Liver (tissue), 9 donors: Measurements from ENCODE around the gene NKAIN1. TPM values are rescaled to one million over a fixed set of nuclear protein-coding genes. Genes with fewer than 3 reads are reported as not detected.

Experiments used
- DNase-seq: peaks from one replicate; pipeline ENCODE4 v3.0.0-alpha.2; 2017; ENCODE audit warnings: low spot score
- H3K27ac ChIP-seq, 2 donors: one replicate each; pipeline ENCODE4 v1.7.0; 2013; ENCODE audit warnings: inconsistent platforms in 2 of 2, low read length in 2 of 2, control low read depth in 1 of 2, low read depth in 1 of 2, mild to moderate bottlenecking in 1 of 2
- H3K27me3 ChIP-seq, 4 donors: one replicate each; pipeline versions ENCODE4 v1.6.1 to v1.7.0; 2013; ENCODE audit warnings: low read length in 3 of 4, inconsistent platforms in 1 of 4, mild to moderate bottlenecking in 1 of 4, moderate library complexity in 1 of 4; ENCODE audit not compliant: control insufficient read depth in 4 of 4, insufficient read depth in 4 of 4
- H3K36me3 ChIP-seq, 4 donors: one replicate each; pipeline versions ENCODE4 v1.6.1 to v1.7.0; 2013; ENCODE audit warnings: low read length in 3 of 4, mild to moderate bottlenecking in 3 of 4, low read depth in 1 of 4, moderate library complexity in 1 of 4; ENCODE audit not compliant: control insufficient read depth in 4 of 4, insufficient read depth in 3 of 4
- H3K4me1 ChIP-seq, 4 donors: one replicate each; pipeline versions ENCODE4 v1.6.1 to v1.7.0; 2013; ENCODE audit warnings: low read length in 3 of 4, mild to moderate bottlenecking in 3 of 4, moderate library complexity in 1 of 4; ENCODE audit not compliant: control insufficient read depth in 4 of 4, insufficient read depth in 4 of 4
- H3K4me3 ChIP-seq, 3 donors: one replicate each; pipeline versions ENCODE4 v1.6.1 to v1.7.0; 2013; ENCODE audit warnings: low read length in 3 of 3, control low read depth in 1 of 3, low read depth in 1 of 3, mild to moderate bottlenecking in 1 of 3
- H3K9ac ChIP-seq, 2 donors: one replicate each; pipeline ENCODE4 v1.7.0; 2013; ENCODE audit warnings: low read length in 2 of 2, mild to moderate bottlenecking in 2 of 2, moderate library complexity in 2 of 2, control low read depth in 1 of 2, low read depth in 1 of 2
- H3K9me3 ChIP-seq, 4 donors: one replicate each; pipeline versions ENCODE4 v1.6.1 to v1.7.0; 2013; ENCODE audit warnings: low read length in 3 of 4; ENCODE audit not compliant: control insufficient read depth in 4 of 4
- ATF3 ChIP-seq: IDR thresholded peaks from 2 replicates; pipeline ENCODE4 v1.6.1; 2016; ENCODE audit warnings: antibody characterized with exemption
- EGR1 ChIP-seq, 2 donors: IDR thresholded peaks; 2 replicates each; pipeline ENCODE4 v1.6.1; 2016 to 2018; ENCODE audit warnings: antibody characterized with exemption in 2 of 2, low read depth in 2 of 2
- FOXA1 ChIP-seq: IDR thresholded peaks from 2 replicates; pipeline ENCODE4 v1.6.1; 2016; ENCODE audit warnings: antibody characterized with exemption
- FOXA2 ChIP-seq: IDR thresholded peaks from 2 replicates; pipeline ENCODE4 v1.6.1; 2016; ENCODE audit warnings: antibody characterized with exemption
- GABPA ChIP-seq, 2 donors: IDR thresholded peaks in 1 of 2; conservative IDR thresholded peaks in 1 of 2; 2 replicates each; pipeline ENCODE4 v1.6.1; 2016; ENCODE audit warnings: antibody characterized with exemption in 2 of 2, mild to moderate bottlenecking in 1 of 2, moderate library complexity in 1 of 2
- HNF4A ChIP-seq, 2 donors: conservative IDR thresholded peaks; 2 replicates each; pipeline ENCODE4 v1.6.1; 2016; ENCODE audit warnings: antibody characterized with exemption in 2 of 2, mild to moderate bottlenecking in 2 of 2
- HNF4G ChIP-seq: IDR thresholded peaks from 2 replicates; pipeline ENCODE4 v1.6.1; 2016; ENCODE audit warnings: antibody characterized with exemption
- JUND ChIP-seq, 2 donors: IDR thresholded peaks; 2 replicates each; pipeline ENCODE4 v1.6.1; 2016; ENCODE audit warnings: antibody characterized with exemption in 2 of 2
- NR2F2 ChIP-seq: IDR thresholded peaks from 2 replicates; pipeline ENCODE4 v1.6.1; 2016; ENCODE audit warnings: antibody characterized with exemption
- RAD21 ChIP-seq, 2 donors: IDR thresholded peaks; 2 replicates each; pipeline ENCODE4 v1.6.1; 2016; ENCODE audit warnings: antibody characterized with exemption in 2 of 2, mild to moderate bottlenecking in 2 of 2
- REST ChIP-seq: IDR thresholded peaks from 2 replicates; pipeline ENCODE4 v1.6.1; 2016; ENCODE audit warnings: antibody characterized with exemption, mild to moderate bottlenecking
- RXRA ChIP-seq, 2 donors: IDR thresholded peaks; 2 replicates each; pipeline ENCODE4 v1.6.1; 2017 to 2018; ENCODE audit warnings: antibody characterized with exemption in 2 of 2, mild to moderate bottlenecking in 1 of 2
- SP1 ChIP-seq: IDR thresholded peaks from 2 replicates; pipeline ENCODE4 v1.6.1; 2018; ENCODE audit warnings: antibody characterized with exemption, mild to moderate bottlenecking
- TAF1 ChIP-seq: conservative IDR thresholded peaks from 2 replicates; pipeline ENCODE4 v1.6.1; 2016; ENCODE audit warnings: antibody characterized with exemption, mild to moderate bottlenecking
- YY1 ChIP-seq: IDR thresholded peaks from 2 replicates; pipeline ENCODE4 v1.6.1; 2016; ENCODE audit warnings: antibody characterized with exemption, mild to moderate bottlenecking
- WGBS: extraction: QIAGEN DNeasy Blood & Tissue Kit; methylation state at CpG from one replicate; pipeline ENCODE4 v1.1.7; 2013; 5-methylcytosine and 5-hydroxymethylcytosine counted together
- polyA plus RNA-seq, 2 donors: library from polyadenylated mRNA; stranded (reverse) in 1 of 2; unstranded in 1 of 2; fragments of 200-250 nt in 1 of 2; fragments of >200 nt in 1 of 2; fragmentation: Nextera tagmentation in 1 of 2; extraction: Ambion mirVana in 1 of 2; gene quantifications; one replicate each; pipeline versions ENCODE4 v1.2.1 to v1.2.3, GENCODE V29; 2013 to 2015
- total RNA-seq, 2 donors: library from RNA; depleted of rRNA; stranded (reverse); fragments of >200 nt; gene quantifications; one replicate each; pipeline ENCODE4 v1.2.3, GENCODE V29; 2014
- TF ChIP-seq, protein P1 (sequence below): IDR thresholded peaks from 2 replicates; pipeline ENCODE4 v1.6.1; 2016; ENCODE audit warnings: antibody characterized with exemption
- TF ChIP-seq, protein P2 (sequence below): IDR thresholded peaks from 2 replicates; pipeline ENCODE4 v1.6.1; 2016; ENCODE audit warnings: antibody characterized with exemption
- TF ChIP-seq, protein P3 (sequence below): fragments of 150-350 bp; IDR thresholded peaks from 2 replicates; pipeline ENCODE4 v1.5.1; 2017; ENCODE audit warnings: improper control_type of control experiment, low read depth, low read length; ENCODE audit not compliant: missing input control
- donor health status: healthy.
- donor health status: healthy.
- donor health status: healthy.
- donor health status: healthy.
- donor health status: healthy.

NKAIN1 gene
- total and polyA plus RNA-seq, 4 donors: not detected

- DNase-seq: no peak
- Histone ChIP-seq H3K4me3 (no peak overlapping the region), H3K27ac (no peak overlapping the region), H3K9ac (no peak overlapping the region), H3K27me3 (no peaks in the 10 kb centered on the region), H3K9me3 (no peaks in the 10 kb centered on the region), H3K36me3 (peaks cover 6 to 47% (median 32%) of the 10 kb centered on the region in 4 donors), H3K4me1 (no peaks in the 10 kb centered on the region)
- WGBS: 94% methylated on average over 1 of the region's 1 CpG
- no peak for TF ChIP-seq YY1
- no peak for TF ChIP-seq EGR1 (IDR thresholded peaks at IDR 0.05; ENCODE audit: low read depth in 2 of 2)
- TF ChIP-seq, protein P1, sequence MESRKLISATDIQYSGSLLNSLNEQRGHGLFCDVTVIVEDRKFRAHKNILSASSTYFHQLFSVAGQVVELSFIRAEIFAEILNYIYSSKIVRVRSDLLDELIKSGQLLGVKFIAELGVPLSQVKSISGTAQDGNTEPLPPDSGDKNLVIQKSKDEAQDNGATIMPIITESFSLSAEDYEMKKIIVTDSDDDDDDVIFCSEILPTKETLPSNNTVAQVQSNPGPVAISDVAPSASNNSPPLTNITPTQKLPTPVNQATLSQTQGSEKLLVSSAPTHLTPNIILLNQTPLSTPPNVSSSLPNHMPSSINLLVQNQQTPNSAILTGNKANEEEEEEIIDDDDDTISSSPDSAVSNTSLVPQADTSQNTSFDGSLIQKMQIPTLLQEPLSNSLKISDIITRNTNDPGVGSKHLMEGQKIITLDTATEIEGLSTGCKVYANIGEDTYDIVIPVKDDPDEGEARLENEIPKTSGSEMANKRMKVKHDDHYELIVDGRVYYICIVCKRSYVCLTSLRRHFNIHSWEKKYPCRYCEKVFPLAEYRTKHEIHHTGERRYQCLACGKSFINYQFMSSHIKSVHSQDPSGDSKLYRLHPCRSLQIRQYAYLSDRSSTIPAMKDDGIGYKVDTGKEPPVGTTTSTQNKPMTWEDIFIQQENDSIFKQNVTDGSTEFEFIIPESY: no peak
- TF ChIP-seq TAF1: no peak
- no peak for TF ChIP-seq ATF3
- no peak for TF ChIP-seq HNF4A (conservative IDR thresholded peaks at IDR 0.05)
- no peak for TF ChIP-seq NR2F2
- no peak for TF ChIP-seq RAD21 (IDR thresholded peaks at IDR 0.05)
- TF ChIP-seq, protein P2, sequence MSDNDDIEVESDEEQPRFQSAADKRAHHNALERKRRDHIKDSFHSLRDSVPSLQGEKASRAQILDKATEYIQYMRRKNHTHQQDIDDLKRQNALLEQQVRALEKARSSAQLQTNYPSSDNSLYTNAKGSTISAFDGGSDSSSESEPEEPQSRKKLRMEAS: no peak
- TF ChIP-seq, protein P3, sequence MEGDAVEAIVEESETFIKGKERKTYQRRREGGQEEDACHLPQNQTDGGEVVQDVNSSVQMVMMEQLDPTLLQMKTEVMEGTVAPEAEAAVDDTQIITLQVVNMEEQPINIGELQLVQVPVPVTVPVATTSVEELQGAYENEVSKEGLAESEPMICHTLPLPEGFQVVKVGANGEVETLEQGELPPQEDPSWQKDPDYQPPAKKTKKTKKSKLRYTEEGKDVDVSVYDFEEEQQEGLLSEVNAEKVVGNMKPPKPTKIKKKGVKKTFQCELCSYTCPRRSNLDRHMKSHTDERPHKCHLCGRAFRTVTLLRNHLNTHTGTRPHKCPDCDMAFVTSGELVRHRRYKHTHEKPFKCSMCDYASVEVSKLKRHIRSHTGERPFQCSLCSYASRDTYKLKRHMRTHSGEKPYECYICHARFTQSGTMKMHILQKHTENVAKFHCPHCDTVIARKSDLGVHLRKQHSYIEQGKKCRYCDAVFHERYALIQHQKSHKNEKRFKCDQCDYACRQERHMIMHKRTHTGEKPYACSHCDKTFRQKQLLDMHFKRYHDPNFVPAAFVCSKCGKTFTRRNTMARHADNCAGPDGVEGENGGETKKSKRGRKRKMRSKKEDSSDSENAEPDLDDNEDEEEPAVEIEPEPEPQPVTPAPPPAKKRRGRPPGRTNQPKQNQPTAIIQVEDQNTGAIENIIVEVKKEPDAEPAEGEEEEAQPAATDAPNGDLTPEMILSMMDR: no peak
- no peak for TF ChIP-seq JUND (IDR thresholded peaks at IDR 0.05)
- no peak for TF ChIP-seq FOXA2
- TF ChIP-seq HNF4G: no peak
- TF ChIP-seq SP1: no peak
- no peak for TF ChIP-seq FOXA1
- no peak for TF ChIP-seq GABPA (IDR thresholded peaks at IDR 0.05 in 1 of 2, conservative IDR thresholded peaks at IDR 0.05 in 1 of 2)
Observed at GRCh38 chr1:31258581-31258980, 18.9 kb upstream of the NKAIN1 start.

DNA sequence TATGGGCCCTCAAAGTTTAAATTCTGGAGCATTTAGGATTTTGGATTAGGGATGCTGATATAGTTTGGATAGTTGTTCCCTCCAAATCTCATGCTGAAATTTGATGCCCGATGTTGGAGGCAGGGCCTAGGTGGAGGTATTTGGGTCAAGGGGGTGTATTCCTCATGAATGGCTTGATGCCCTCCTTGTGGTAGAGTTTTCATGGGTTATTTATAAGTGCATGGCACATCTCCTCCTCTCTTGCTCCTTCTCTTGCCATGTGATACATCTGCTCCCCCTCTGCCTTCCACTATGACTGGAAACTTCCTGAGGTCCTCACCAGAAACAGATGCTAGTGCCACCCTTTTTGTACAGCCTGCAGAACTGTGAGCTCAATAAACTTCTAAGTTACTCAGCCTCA is 17.5 kb upstream of the NKAIN1 start:
- H3K4me3 ChIP-seq: no peak overlapping the region
- H3K4me1 ChIP-seq: no peaks in the 10 kb centered on the region
- H3K36me3 ChIP-seq: peaks cover 4 to 44% (median 32%) of the 10 kb centered on the region in 4 donors
- no peaks in the 10 kb centered on the region for H3K9me3 ChIP-seq
- H3K27me3 ChIP-seq: no peaks in the 10 kb centered on the region
- no peak for DNase-seq
- no peak overlapping the region for H3K9ac ChIP-seq
- 95% methylated on average over 1 of the region's 1 CpG for WGBS
- H3K27ac ChIP-seq: no peak overlapping the region
- no peak for TF ChIP-seq HNF4G
- TF ChIP-seq ATF3: no peak
- TF ChIP-seq, protein P3: no peak
- TF ChIP-seq TAF1: no peak
- TF ChIP-seq NR2F2: no peak
- TF ChIP-seq RXRA (IDR thresholded peaks at IDR 0.05): no peak
- TF ChIP-seq JUND (IDR thresholded peaks at IDR 0.05): no peak
- TF ChIP-seq, protein P2: no peak
- TF ChIP-seq REST: no peak
- TF ChIP-seq SP1: no peak
- no peak for TF ChIP-seq YY1
- no peak for TF ChIP-seq EGR1 (IDR thresholded peaks at IDR 0.05; ENCODE audit: low read depth in 2 of 2)
- no peak for TF ChIP-seq GABPA (IDR thresholded peaks at IDR 0.05 in 1 of 2, conservative IDR thresholded peaks at IDR 0.05 in 1 of 2)
- TF ChIP-seq FOXA1: no peak
- TF ChIP-seq HNF4A (conservative IDR thresholded peaks at IDR 0.05): no peak
- TF ChIP-seq, protein P1: no peak
- no peak for TF ChIP-seq RAD21 (IDR thresholded peaks at IDR 0.05)
